Activated naive CD4-positive, alpha-beta T cell treated with anti-CD3 and anti-CD28 coated beads, Interleukin-2, amount 50 U/mL, for 16 hours (primary cell): ENCODE data around the gene TBX22.
"Not testable (repeated sequence)": the region's sequence is repeated elsewhere in the genome, so short reads cannot be mapped to it uniquely, and the experiment has no call there.

Source experiments
- DNase-seq: peaks from one replicate; pipeline ENCODE4 v3.0.0-alpha.2; 2020

Gene TBX22, protein sequence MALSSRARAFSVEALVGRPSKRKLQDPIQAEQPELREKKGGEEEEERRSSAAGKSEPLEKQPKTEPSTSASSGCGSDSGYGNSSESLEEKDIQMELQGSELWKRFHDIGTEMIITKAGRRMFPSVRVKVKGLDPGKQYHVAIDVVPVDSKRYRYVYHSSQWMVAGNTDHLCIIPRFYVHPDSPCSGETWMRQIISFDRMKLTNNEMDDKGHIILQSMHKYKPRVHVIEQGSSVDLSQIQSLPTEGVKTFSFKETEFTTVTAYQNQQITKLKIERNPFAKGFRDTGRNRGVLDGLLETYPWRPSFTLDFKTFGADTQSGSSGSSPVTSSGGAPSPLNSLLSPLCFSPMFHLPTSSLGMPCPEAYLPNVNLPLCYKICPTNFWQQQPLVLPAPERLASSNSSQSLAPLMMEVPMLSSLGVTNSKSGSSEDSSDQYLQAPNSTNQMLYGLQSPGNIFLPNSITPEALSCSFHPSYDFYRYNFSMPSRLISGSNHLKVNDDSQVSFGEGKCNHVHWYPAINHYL

DNA sequence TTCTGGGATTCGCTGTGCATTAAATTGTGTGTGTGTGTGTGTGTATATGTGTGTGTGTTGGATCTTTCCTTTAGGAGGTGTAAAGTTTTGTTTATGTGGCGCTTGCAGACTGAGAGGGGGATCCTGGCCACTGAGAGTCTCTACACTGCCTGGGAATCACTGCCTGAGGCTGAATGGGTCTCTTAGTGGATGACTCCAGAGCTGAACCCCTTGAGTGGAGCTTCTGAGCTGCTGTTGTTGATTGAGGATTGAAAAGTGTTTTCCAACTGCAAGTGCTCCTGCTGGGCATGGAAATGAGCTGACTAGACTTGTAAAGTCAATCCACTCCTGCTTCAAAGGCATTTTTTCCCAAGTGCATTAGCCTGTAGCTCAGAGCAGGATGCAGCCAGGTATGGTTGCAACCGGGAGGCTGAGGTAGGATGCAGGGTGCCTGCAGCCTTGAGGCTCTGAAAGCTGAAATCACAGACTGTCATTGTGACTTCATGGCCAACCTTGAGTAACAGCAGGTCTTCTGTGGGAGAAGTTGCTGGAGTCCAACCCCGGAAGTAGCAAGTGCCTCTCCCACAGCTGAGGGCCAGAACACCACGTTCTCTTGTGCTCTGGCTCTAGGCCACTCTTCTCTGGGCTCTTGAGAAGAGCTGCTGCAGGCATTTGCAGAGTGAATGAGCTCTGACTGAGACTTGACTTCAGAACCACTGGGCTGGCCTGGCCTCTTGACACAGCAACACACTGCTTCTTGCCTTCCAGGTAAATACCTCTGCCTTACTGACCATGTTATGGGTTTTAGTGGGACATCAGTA, at the start of gene TBX22:
TSS of gene TBX22 (plus strand) at position 613 of the 800 bp plus-strand sequence. CDS start 7,517 bp downstream, outside the sequence.
- no peak for DNase-seq

DNA sequence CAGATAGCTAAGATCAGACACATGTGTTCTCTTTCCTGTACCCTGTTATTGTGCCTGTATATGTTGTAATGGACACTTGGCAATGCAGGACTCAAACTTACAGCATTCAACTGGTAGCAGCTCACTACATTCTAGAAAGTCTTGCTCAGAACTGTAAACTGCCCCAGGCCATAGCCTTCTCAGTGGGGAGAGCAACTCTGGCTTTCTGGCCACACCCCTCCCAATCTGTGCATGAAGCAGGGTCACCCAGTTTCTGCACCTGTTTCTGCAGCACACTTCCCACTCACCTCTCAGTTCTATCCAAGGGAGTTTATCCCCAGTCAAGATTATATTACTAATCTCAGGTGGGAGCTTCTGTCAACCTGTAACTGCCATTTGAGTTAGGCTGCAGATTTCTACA, 38.9 kb upstream of the TBX22 start:
- no peak for DNase-seq

GRCh38 chrX:80004458-80004857, 10.1 kb upstream of the TBX22 start:
- no peak for DNase-seq

GRCh38 chrX:80011522-80011921, 3.0 kb upstream of the TBX22 start:
- no peak for DNase-seq

- no peak for DNase-seq
Measured at GRCh38 chrX:80016182-80016581, 1.6 kb downstream of the TBX22 start.

DNA sequence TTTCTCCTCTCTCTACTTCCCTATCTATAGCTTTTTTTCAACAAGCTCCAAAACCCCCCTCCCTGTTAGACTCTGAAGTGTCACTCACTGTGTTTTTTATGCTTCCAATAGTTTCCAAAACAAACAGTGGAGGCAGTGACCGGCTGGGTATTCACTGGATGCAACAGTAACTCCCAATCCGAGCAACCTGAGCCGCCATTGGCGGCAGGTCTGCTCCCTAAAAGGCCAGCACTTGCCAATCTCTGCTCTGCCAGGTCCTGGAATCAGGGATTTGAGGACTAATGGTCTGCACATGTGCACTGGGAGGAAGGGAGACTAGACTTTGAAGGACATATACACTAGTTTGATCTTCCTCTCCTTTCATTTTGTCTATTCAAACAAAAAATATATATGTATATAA, 7.1 kb downstream of the TBX22 start:
- DNase-seq = no peak

- no peak for DNase-seq
Measured at GRCh38 chrX:80022363-80023031, 7.9 kb downstream of the TBX22 start.

- no peak for DNase-seq
Measured at GRCh38 chrX:80026116-80026515, 11.6 kb downstream of the TBX22 start.

- DNase-seq = not testable (repeated sequence)
Measured at GRCh38 chrX:80066156-80066555, 51.6 kb downstream of the TBX22 start.

DNA sequence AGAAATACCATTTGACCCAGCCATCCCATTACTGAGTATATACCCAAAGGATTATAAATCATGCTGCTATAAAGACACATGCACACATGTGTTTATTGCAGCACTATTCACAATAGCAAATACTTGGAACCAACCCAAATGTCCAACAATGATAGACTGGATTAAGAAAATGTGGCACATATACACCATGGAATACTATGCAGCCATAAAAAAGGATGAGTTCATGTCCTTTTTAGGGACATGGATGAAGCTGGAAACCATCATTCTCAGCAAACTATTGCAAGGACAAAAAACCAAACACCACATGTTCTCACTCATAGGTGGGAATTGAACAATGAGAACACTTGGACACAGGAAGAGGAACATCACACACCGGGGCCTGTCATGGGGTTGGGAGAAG, 61.1 kb downstream of the TBX22 start:
- DNase-seq = not testable (repeated sequence)
